GM21717 (cell line): ENCODE measurements around the gene CREB3.

Experiments used
- ATAC-seq: cut with Tn5 transposase; IDR thresholded peaks from one replicate; pipeline ENCODE4 v1.9.1; 2021; ENCODE audit warnings: mild to moderate bottlenecking, moderate library complexity; ENCODE audit not compliant: unreplicated experiment

Gene CREB3

DNA sequence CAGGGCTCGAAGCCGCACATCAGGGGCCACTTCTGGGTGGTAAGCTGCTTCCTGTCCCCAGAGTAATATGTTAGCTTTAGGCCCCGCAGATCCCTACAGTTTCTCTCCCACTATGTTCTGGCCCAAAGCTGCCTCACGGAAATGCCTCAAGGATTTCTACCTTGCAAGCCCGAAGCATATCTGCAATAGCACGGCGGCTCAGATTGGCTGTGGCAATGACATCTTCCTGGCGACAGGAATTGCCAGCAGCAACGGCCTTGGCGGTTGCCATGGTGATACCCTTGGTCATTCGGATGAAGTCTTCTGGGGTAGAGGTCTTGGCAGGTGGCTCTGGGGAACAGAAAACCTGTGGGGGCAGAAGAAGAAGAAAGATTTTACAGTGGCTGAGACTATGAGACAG lies 32.4 kb upstream of the CREB3 start:
- ATAC-seq = no peak

- no peak for ATAC-seq
These were observed 31.5 kb upstream of the CREB3 start for GRCh38 chr9:35700942-35701341.

DNA sequence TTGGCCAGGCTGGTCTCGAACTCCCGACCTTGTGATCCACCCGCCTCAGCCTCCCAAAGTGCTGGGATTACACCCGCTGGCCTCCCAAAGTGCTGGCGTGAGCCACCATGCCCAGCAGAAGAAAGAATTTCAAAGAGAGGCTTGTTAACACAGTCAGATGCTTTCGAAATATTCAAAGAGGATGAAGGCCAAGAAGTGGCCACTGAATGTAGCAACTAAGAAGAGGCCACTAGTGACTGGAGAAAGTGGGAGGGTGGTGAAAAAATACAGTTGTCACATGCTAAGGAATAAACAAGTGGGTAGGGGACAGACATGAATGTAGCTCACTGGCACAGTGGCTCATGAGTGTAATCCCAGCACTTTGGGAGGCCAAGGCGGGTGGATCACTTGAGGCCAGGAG lies 29.8 kb upstream of the CREB3 start:
- ATAC-seq = no peak

- no peak for ATAC-seq
These were observed 28.4 kb upstream of the CREB3 start for GRCh38 chr9:35703906-35704672.

DNA sequence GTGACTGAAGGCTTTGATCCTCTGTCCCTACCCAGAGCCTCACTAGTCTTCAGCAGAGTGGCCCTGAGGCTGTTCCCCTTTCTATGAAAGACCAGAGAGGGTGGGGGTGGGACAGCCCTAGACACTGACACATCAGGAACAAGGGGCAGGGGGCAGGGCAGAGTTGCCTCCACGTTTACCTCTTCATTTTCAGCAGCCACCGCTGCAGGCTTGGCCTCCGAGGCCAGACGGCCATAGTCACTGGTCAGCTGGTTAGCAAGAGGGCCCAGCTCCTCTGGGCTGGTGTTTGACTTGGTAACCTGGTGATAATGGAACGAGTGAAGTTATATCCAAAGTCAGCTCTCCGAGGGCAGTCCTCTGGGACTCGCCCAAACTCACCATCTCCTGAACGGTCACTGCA lies 27.1 kb upstream of the CREB3 start:
- no peak for ATAC-seq

DNA sequence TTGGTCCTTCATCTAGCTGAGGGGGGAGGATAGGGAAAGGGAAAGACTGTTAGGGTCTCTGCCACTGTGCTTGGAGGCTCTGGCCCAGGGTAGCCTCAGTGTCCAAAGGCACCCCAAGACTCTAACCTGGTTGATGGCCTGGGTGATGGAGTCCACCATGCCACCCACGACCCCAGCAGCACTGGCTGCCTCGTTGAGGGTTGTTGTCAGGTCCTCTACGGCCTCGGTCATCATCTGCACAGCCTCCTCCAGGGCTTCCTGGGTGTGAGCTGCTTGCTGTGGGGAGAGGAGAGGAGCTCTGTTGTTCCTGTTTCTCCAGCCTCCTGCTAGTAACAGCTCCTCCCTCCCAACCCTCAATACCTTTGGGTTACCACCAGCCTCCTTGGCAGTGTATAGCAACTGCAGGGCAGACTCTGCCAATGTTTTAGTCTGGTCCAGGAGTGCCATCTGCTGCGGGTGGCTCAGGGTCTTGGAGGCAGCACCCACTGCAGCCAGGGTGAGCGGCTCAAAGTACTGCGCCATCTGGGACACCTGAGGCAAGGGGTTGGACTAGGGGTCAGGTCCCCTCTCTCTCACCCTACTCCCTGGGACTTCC lies 26.5 kb upstream of the CREB3 start:
- no peak for ATAC-seq

GRCh38 chr9:35706951-35707350 lies 25.5 kb upstream of the CREB3 start:
- no peak for ATAC-seq

DNA sequence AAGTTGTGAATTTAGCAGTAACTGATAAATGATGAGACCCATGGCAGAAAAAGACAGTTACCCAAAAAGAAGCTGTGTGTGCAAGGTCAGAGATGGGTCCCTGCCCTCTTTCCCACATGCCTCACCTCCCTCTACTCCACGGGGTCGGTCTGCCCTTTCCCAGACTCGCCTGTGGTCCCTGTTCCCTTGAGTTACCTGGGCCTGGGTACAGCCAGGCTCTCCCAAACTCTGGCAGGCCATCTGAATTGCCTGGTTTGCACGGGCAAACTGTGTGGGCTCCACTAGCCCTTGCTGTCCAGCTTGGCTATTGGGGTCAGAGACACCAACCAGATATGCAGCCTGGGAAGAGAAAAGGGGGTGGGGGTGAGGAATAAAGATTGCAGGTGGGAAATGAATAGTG lies 24.3 kb upstream of the CREB3 start:
- ATAC-seq = no peak

- no peak for ATAC-seq
These were observed 21.5 kb upstream of the CREB3 start for GRCh38 chr9:35710818-35711500.

GRCh38 chr9:35711501-35712428 lies 20.7 kb upstream of the CREB3 start:
- ATAC-seq = no peak

DNA sequence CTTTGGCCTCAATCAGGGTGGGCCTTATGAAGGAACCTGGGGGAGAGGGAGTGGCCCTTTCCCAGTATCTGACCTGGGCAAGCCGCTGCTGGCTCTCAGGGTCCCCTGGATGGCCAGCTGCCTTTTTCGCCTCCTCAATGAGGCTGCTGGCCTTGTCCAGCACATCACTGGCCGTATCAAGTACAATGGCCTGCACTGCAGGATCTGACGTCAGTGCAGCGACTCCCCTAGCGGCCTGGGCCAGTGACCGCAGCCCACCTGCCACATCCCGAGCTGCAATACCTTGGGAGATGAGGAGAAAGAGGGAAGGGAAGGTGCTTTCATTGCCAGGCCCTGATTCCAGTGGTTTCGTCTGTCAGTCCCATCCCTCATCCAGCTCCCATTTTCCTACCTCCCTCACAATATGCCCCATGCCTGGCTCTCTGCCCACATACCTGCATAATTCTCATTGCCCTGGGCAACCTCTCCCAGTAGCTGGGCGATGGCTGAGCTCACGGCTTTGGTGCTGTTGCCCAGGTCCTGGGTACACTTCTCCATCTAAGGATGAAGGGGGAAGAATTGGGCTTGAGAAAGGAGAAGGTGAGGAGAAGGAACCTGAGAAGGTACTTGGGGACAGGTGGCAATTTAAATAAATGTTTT lies 19.6 kb upstream of the CREB3 start:
- ATAC-seq = no peak

DNA sequence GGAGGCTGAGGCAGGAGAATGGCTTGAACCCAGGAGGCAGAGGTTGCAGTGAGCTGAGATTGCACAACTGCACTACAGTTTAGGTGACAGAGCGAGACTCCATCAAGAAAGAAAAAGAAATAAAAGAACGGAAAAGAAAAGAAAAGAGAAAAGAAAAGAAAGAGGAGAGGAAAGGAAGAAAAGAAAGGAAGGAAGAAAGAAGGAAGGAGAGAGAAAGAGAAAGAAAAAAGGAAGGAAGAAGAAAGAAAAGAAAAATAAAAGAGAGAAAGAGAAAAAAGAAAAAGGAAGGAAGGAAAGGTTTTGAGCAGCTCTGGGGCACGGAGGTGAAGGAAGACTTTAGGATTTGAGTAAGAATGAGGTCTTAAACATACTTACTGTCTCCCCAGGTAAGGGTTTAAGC lies 18.9 kb upstream of the CREB3 start:
- no peak for ATAC-seq

GRCh38 chr9:35714123-35714522 lies 18.3 kb upstream of the CREB3 start:
- no peak for ATAC-seq

DNA sequence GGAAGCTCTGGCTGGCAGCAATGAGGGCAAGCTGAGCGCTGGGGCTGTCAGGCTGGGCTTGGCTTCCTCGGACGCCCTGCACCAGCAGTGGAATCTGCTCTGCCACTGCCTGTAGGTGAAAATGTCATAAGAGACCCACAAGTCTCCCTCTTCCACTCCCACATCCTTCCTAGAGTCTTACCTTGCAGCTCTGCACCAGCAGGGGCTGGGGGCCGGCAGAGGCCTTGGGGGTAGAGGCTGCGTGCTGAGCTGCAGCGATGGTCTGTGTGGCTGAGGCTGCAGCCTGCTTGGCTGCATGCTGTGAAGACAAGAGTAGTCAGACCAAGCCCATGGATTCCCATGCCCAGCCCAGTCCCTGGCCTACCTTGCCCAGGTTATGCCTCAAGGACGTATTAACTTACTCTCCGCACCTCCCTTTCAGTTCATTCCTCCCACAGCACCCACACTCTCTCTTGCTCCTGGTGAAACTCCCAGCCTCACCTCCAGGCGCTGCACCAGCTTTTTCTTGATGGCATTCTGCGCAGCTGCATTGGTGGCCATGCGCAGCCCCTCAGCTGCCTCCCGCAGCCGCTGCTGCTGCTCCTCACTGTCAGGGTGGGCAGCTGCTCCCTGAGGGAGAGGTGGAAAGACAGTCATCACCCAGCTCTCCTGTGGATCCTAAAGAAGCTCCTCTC lies 17.8 kb upstream of the CREB3 start:
- ATAC-seq = no peak

- no peak for ATAC-seq
These were observed 16.2 kb upstream of the CREB3 start for GRCh38 chr9:35716230-35716629.

- ATAC-seq = no peak
These were observed 15.2 kb upstream of the CREB3 start for GRCh38 chr9:35717132-35717870.

DNA sequence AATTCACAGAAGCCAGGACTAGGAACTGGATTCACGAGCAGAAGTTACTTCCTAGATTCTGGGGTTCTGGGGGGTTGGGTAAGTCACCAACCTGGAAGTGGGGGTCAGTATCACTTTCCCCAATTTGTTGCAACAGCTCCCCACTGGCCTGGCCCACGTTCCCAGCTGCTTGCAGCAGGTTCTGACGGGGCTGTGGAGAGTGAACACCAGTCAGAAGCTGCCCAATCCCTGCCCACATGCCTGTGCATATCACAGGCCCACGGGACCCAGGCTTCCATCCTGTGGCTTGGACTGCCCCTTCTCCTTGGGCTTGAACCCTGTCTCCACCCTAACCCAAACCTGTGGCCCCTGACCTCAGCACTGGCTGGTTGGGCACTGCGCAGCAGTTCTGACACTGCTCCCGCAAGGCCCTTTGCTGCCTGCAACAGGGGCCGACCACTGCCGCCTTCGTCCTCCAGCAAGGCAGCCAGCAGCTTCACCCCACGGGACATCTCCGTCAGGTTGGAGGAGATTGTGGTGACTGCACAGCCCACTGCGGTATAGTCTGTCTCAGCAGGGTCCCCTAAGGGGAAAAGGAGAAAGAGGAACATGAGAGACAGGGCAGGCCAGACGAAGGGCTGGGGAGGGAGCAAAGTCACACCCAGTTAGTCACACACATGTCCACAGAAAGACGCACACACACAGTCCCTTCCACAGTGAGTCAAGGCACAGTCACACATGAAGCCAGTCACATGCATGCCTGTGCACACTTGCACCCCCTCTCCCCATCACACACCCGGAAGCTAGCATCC lies 13.6 kb upstream of the CREB3 start:
- ATAC-seq = no peak

DNA sequence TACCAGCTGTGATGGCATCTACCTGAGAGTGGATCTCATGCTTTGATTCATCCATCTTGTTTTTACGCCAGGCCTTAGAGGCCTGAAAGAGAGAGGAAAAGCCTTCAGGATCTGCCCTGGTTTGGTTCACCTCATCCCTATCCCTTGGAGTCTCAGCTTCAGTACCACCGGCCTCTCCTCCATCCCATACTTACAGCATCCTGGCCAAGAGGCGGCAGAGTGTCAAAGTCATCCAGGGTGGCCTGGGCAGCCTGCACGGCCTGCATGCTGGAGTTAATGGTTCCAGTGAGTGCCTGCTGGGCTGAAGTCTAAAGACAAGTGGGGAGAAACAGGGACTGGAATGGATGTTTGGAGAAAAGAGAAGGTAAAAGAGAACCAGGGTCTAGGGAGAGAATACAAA lies 12.9 kb upstream of the CREB3 start:
- ATAC-seq = no peak

DNA sequence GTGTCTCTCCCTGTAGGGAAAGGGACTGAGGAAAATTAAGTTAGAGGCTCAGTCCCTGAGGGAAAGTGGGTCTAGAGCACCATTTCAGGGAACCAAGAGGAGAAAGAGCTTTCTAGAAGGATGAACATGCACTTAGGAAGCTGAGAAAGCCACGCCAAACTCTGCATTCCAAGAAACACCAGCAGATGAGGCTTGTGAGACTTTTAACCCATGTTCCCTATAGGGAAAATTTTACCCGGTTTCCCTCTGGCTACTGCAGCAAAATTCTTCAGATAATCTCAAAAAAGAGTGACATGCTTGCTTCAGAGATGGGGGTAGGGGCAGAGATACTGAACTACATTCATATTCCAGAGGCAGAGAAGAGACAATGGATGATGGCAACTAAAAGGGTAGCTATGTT lies 9.0 kb upstream of the CREB3 start:
- ATAC-seq = no peak
